Thoracic aorta (tissue), 2 donors: Measurements from ENCODE around the gene CCDC187. TPM values are rescaled to one million over a fixed set of nuclear protein-coding genes. Genes with fewer than 3 reads are reported as not detected.

Source experiments
- ATAC-seq: fragments of 150-250 bp; one replicate; pipeline ENCODE4 v1.8.0; 2017; ENCODE audit warnings: low read depth; ENCODE audit not compliant: insufficient number of reproducible peaks, low FRiP score
- DNase-seq: peaks from one replicate; pipeline ENCODE4 v3.0.0-alpha.2; 2020; ENCODE audit warnings: low spot score
- H3K27ac ChIP-seq, 2 donors: fragments of 200-600 bp; sonication (generic); 1 replicate in 1 of 2; 2 replicates in 1 of 2; pipeline ENCODE4 v1.5.1; 2016; ENCODE audit warnings: mild to moderate bottlenecking in 2 of 2, moderate library complexity in 2 of 2
- H3K27me3 ChIP-seq: fragments of 200-600 bp; sonication (generic); replicated peaks from 2 replicates; pipeline ENCODE4 v1.6.0; 2016; ENCODE audit warnings: mild to moderate bottlenecking; ENCODE audit not compliant: insufficient read depth
- H3K36me3 ChIP-seq: fragments of 200-600 bp; sonication (generic); one replicate; pipeline ENCODE4 v1.5.1; 2016
- H3K4me1 ChIP-seq, 2 donors: fragments of 200-600 bp; sonication (generic); 1 replicate in 1 of 2; 2 replicates in 1 of 2; pipeline versions ENCODE4 v1.5.1 to v1.6.0; 2016; ENCODE audit warnings: low read depth in 2 of 2, mild to moderate bottlenecking in 1 of 2; ENCODE audit not compliant: control insufficient read depth in 1 of 2
- H3K4me3 ChIP-seq: fragments of 200-600 bp; sonication (generic); 2 replicates; pipeline ENCODE4 v1.5.1; 2016; ENCODE audit warnings: mild to moderate bottlenecking
- H3K9me3 ChIP-seq: fragments of 200-600 bp; sonication (generic); 2 replicates; pipeline ENCODE4 v1.5.1; 2016
- CTCF ChIP-seq: fragments of 200-600 bp; sonication (generic); IDR thresholded peaks from one replicate; pipeline ENCODE4 v1.5.1; 2019; ENCODE audit warnings: antibody characterized with exemption
- total RNA-seq, 2 donors: library from RNA; depleted of rRNA; stranded (reverse); fragments of >200 nt; gene quantifications; one replicate each; pipeline versions ENCODE4 v1.1.0 to v1.2.3, GENCODE V29; 2016

Gene CCDC187
- total RNA-seq, 2 donors from 2014 or later: not detected

DNA sequence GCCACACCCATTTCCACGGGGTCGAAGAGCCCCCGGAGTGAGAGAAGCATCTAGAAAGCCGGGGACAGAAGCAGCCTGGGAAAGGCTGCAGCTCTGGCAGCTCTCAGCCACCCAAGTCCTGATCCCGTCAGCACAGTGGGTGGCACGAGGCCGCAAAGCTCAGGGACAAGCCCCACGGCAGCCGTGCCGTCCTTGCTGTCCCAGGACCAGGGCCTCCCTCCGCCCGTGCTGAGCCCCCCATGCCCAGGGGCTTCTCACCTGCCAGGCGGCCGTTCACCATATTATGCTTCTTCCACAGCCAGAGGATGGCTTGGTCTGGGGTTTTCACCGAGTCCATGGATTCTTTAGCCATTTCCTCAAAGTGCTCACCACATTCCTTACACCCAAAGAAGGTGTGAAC lies 92.9 kb downstream of the CCDC187 start:
- H3K4me3 ChIP-seq: no peak overlapping the region
- no peak for ATAC-seq
- no peak for DNase-seq
- no peaks in the 10 kb centered on the region for H3K4me1 ChIP-seq
- no peaks in the 10 kb centered on the region for H3K9me3 ChIP-seq
- no peak for TF ChIP-seq CTCF
- no peaks in the 10 kb centered on the region for H3K27me3 ChIP-seq
- H3K36me3 ChIP-seq: peaks cover 19% of the 10 kb centered on the region
- H3K27ac ChIP-seq: no peak overlapping the region

DNA sequence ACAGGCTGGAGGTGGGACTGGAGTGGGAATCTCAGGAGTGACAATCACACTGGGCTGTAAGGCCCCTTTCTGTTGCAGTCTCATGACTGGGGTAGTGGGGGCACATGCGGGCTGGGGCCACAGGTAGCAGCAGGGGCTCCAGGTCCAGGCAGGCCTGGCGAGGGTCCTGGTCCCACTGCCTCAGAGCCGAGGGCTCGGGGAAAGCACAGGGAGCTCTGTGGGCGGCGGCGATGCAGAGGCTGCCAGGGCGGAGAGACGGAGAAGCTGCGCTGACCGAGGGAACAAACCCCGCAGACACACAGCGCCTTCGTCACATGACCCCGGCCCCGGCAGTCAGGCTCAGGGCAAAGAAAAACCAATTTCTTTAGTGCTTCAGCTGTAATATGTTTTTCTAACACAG lies 93.6 kb downstream of the CCDC187 start:
- DNase-seq: no peak
- Histone ChIP-seq H3K4me1 (no peaks in the 10 kb centered on the region), H3K27me3 (no peaks in the 10 kb centered on the region), H3K27ac (no peak overlapping the region), H3K36me3 (peaks cover 19% of the 10 kb centered on the region), H3K4me3 (no peak overlapping the region), H3K9me3 (no peaks in the 10 kb centered on the region)
- ATAC-seq: no peak
- TF ChIP-seq CTCF: no peak

- no peak for TF ChIP-seq CTCF
- DNase-seq (no peak), ATAC-seq (no peak)
- Histone ChIP-seq H3K27me3 (no peaks in the 10 kb centered on the region), H3K9me3 (no peaks in the 10 kb centered on the region), H3K4me3 (no peak overlapping the region), H3K4me1 (no peaks in the 10 kb centered on the region), H3K27ac (no peak overlapping the region), H3K36me3 (peaks cover 18% of the 10 kb centered on the region)
Measured at GRCh38 chr9:136209786-136210185, 94.1 kb downstream of the CCDC187 start.

GRCh38 chr9:136209232-136209631 lies 94.7 kb downstream of the CCDC187 start:
- Histone ChIP-seq H3K9me3 (no peaks in the 10 kb centered on the region), H3K4me1 (no peaks in the 10 kb centered on the region), H3K27me3 (peaks cover 5% of the 10 kb centered on the region), H3K36me3 (peaks cover 13% of the 10 kb centered on the region), H3K27ac (no peak overlapping the region), H3K4me3 (no peak overlapping the region)
- no peak for DNase-seq
- ATAC-seq: no peak
- TF ChIP-seq CTCF: no peak

DNA sequence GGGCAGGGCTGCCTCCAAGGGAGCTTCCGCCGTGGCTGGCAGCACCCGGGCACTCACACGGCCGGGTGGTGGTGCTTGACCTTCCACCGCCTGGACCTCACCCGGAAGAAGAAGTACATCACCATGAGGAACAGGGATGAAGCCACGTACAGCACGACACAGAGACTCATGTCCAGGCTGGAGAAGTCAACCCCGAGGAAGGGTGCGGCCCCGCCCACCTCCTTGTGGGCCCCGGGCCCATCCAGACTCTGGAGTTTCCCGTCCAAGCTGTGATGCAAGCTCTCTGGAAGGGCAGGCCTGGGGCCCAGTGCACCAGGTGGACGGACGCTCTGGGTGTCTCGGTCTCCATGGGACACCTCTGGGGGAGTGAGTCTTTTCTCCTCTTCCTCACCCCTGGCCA lies 95.2 kb downstream of the CCDC187 start:
- no peak overlapping the region for H3K27ac ChIP-seq
- TF ChIP-seq CTCF: no peak
- H3K4me1 ChIP-seq: no peaks in the 10 kb centered on the region
- ATAC-seq (no peak), DNase-seq (no peak)
- peaks cover 9% of the 10 kb centered on the region for H3K36me3 ChIP-seq
- peaks cover 11% of the 10 kb centered on the region for H3K27me3 ChIP-seq
- H3K9me3 ChIP-seq: no peaks in the 10 kb centered on the region
- H3K4me3 ChIP-seq: no peak overlapping the region
